Hindlimb muscle (tissue), 1 donor: ENCODE measurements around the gene PTPN5. TPM values are rescaled to one million over a fixed set of nuclear protein-coding genes. Genes with fewer than 3 reads are reported as not detected.

ENCODE experiments used
- polyA plus RNA-seq: library from polyadenylated mRNA; unstranded; fragments of 120-200 nt; gene quantifications from one replicate; pipeline ENCODE4 v1.2.1, GENCODE V29; 2013; ENCODE audit not compliant: insufficient read length

Gene PTPN5
- polyA plus RNA-seq, 1 donor = 0.34 TPM

Other genes with a start within 250 kb of the PTPN5 start
- 13.6 TPM for gene UEVLD, start 203.1 kb downstream of the PTPN5 start, polyA plus RNA-seq
- gene MISFA, start 192.0 kb downstream of the PTPN5 start, polyA plus RNA-seq = 8.1 TPM
- 12.9 TPM for gene SPTY2D1, start 157.5 kb downstream of the PTPN5 start, polyA plus RNA-seq
- 4.0 TPM for gene TMEM86A, start 93.0 kb downstream of the PTPN5 start, polyA plus RNA-seq
- 2.9 TPM for gene IGSF22, start 65.6 kb downstream of the PTPN5 start, polyA plus RNA-seq
- gene MRGPRX1, start 147.6 kb upstream of the PTPN5 start, polyA plus RNA-seq = not detected